ENCODE measurements around the gene ASPHD1.

DNA sequence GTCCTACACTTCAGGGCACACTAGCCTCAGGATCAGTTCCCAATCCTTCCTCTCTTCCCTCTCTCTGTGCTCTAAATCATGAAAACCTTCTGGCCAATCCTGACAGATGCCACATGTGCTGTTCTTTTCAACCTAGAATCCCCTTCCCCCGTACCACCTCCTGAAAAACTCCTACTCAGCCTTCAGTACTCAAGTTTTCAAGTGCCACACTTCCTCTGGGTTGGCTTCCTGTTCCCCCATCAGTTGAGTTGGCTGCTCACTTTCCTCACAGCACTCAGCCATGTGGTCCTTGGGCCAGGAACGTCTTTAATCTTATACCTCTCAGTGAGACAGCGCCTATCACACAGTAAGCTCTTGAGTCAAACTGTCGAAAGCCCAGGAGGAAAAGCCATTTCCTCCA, 3.3 kb downstream of the ASPHD1 start:
- TF ChIP-seq CTCF (IDR thresholded peaks at IDR 0.05): no peak
- no peak for TF ChIP-seq POLR2A (IDR thresholded peaks at IDR 0.05; ENCODE audit: low read depth)
- TF ChIP-seq EP300 (IDR thresholded peaks at IDR 0.05): no peak
- TF ChIP-seq POLR2AphosphoS5 (IDR thresholded peaks at IDR 0.05): no peak
